Testis (tissue), 3 donors: ENCODE data around the gene CDC7. TPM values are rescaled to one million over a fixed set of nuclear protein-coding genes. Genes with fewer than 3 reads are reported as not detected.

Experiments used
- DNase-seq: peaks from one replicate; pipeline ENCODE4 v3.0.0-alpha.2; 2019
- H3K27ac ChIP-seq, 2 donors: fragments of 200-600 bp; sonication (generic); one replicate each; pipeline ENCODE4 v1.5.1; 2019
- H3K27me3 ChIP-seq: fragments of 200-600 bp; sonication (generic); one replicate; pipeline ENCODE4 v1.5.1; 2019
- H3K36me3 ChIP-seq: fragments of 200-600 bp; sonication (generic); one replicate; pipeline ENCODE4 v1.5.1; 2017; ENCODE audit warnings: low read depth; ENCODE audit errors: missing control alignments
- H3K4me1 ChIP-seq: fragments of 200-600 bp; sonication (generic); one replicate; pipeline ENCODE4 v1.5.1; 2019
- H3K4me3 ChIP-seq, 2 donors: fragments of 200-600 bp; sonication (generic); one replicate each; pipeline ENCODE4 v1.5.1; 2017 to 2019
- H3K9me3 ChIP-seq: fragments of 200-600 bp; sonication (generic); one replicate; pipeline ENCODE4 v1.5.1; 2017
- CTCF ChIP-seq, 3 experiments: fragments of 450-650 bp in 2 of 3; fragments of 200-600 bp in 1 of 3; sonication (generic) in 1 of 3; IDR thresholded peaks; one replicate each; pipeline ENCODE4 v1.5.1; 2016 to 2019; ENCODE audit warnings: antibody characterized with exemption in 3 of 3, mild to moderate bottlenecking in 2 of 3, moderate library complexity in 1 of 3
- POLR2A ChIP-seq: fragments of 450-650 bp; IDR thresholded peaks from one replicate; pipeline ENCODE4 v1.6.1; 2017; ENCODE audit warnings: antibody characterized with exemption, mild to moderate bottlenecking, moderate library complexity
- WGBS, 2 donors: methylation state at CpG; one replicate each; pipeline ENCODE4 v1.1.5; 2018; 5-methylcytosine and 5-hydroxymethylcytosine counted together
- intact Hi-C: fragments of 100-400 bp; cut with DNase I; formaldehyde crosslinking; loops from one replicate; pipeline ENCODE4 v1.15.1; 2023; ENCODE audit warnings: low total_unique reads
- polyA plus RNA-seq: library from polyadenylated mRNA; stranded (reverse); fragments of 350-450 nt; fragmentation: Illumina TruSeq; extraction: RNeasy Lipid Tissue Mini Kit (QIAGEN cat#74804); gene quantifications from one replicate; pipeline ENCODE4 v1.2.3, GENCODE V29; 2014; ENCODE audit warnings: low read depth, low replicate concordance; ENCODE audit not compliant: insufficient read depth
- total RNA-seq, 2 donors: library from RNA; depleted of rRNA; stranded (reverse); fragments of >200 nt; gene quantifications; one replicate each; pipeline ENCODE4 v1.2.3, GENCODE V29; 2016

Gene CDC7
- total and polyA plus RNA-seq, 3 donors from 2014 or later = 15.5 to 24.2 (median 22.4) TPM

- no peaks in the 10 kb centered on the region for H3K9me3 ChIP-seq
- intact Hi-C loops = no loop called here
- DNase-seq = no peak
- TF ChIP-seq POLR2A (no peak), CTCF (IDR thresholded peaks at IDR 0.05) (no peak)
- H3K36me3 ChIP-seq = no peaks in the 10 kb centered on the region
- H3K4me1 ChIP-seq = no peaks in the 10 kb centered on the region
- WGBS, 2 donors = 92 to 95% methylated on average over 7 of the region's 7 CpGs
- H3K4me3 ChIP-seq = no peak overlapping the region
- H3K27me3 ChIP-seq = no peaks in the 10 kb centered on the region
- no peak overlapping the region for H3K27ac ChIP-seq
Observed at GRCh38 chr1:91568261-91568660, 67.6 kb downstream of the CDC7 start.

GRCh38 chr1:91569411-91570119 is 68.9 kb downstream of the CDC7 start:
- Histone ChIP-seq H3K27me3 (no peaks in the 10 kb centered on the region), H3K36me3 (no peaks in the 10 kb centered on the region), H3K27ac (no peak overlapping the region), H3K4me1 (no peaks in the 10 kb centered on the region), H3K4me3 (no peak overlapping the region), H3K9me3 (no peaks in the 10 kb centered on the region)
- intact Hi-C loops = no loop called here
- no peak for TF ChIP-seq CTCF (IDR thresholded peaks at IDR 0.05)
- TF ChIP-seq POLR2A = no peak
- WGBS, 2 donors = 72 to 78% methylated on average over 7 of the region's 7 CpGs
- peak; percentile 32 for DNase-seq

GRCh38 chr1:91570120-91570448 is 69.4 kb downstream of the CDC7 start:
- intact Hi-C loops = no loop called here
- Histone ChIP-seq H3K4me3 (no peak overlapping the region), H3K27ac (no peak overlapping the region), H3K9me3 (no peaks in the 10 kb centered on the region), H3K27me3 (no peaks in the 10 kb centered on the region), H3K36me3 (no peaks in the 10 kb centered on the region), H3K4me1 (no peaks in the 10 kb centered on the region)
- no peak for DNase-seq
- TF ChIP-seq CTCF (IDR thresholded peaks at IDR 0.05) = no peak
- TF ChIP-seq POLR2A = no peak
- 54 to 59% methylated on average over 2 of the region's 2 CpGs for WGBS, 2 donors

- Histone ChIP-seq H3K4me3 (no peak overlapping the region), H3K4me1 (no peaks in the 10 kb centered on the region), H3K27ac (no peak overlapping the region), H3K36me3 (no peaks in the 10 kb centered on the region), H3K27me3 (no peaks in the 10 kb centered on the region), H3K9me3 (no peaks in the 10 kb centered on the region)
- no peak for DNase-seq
- TF ChIP-seq CTCF (IDR thresholded peaks at IDR 0.05) (no peak), POLR2A (no peak)
- intact Hi-C loops = no loop called here
- WGBS, 2 donors = 77 to 81% methylated on average over 10 of the region's 10 CpGs
Observed at GRCh38 chr1:91572044-91572443, 71.4 kb downstream of the CDC7 start.

Other genes with a start within 250 kb of the CDC7 start
- 10 to 100 TPM; 20.5 to 27.1 TPM for gene HFM1, start 96.0 kb upstream of the CDC7 start, total RNA-seq
- gene HFM1, start 96.0 kb upstream of the CDC7 start, polyA plus RNA-seq = 12.6 TPM